NCI-H2227 (cell line): ENCODE measurements around the gene RAF1.
"Not testable (repeated sequence)": the region's sequence is repeated elsewhere in the genome, so short reads cannot be mapped to it uniquely, and the experiment has no call there.

Source experiments
- DNase-seq: peaks from one replicate; lab custom pipeline; 2025; ENCODE audit not compliant: unreplicated experiment; lab: John Stamatoyannopoulos, UW

Gene RAF1

GRCh38 chr3:12677616-12678015, 13.7 kb upstream of the RAF1 start:
- no peak for DNase-seq

GRCh38 chr3:12675115-12675810, 11.3 kb upstream of the RAF1 start:
- DNase-seq: no peak

- not testable (repeated sequence) for DNase-seq
Measured at GRCh38 chr3:12673956-12674736, 10.2 kb upstream of the RAF1 start.

- DNase-seq: no peak
Measured at GRCh38 chr3:12671120-12671450, 7.2 kb upstream of the RAF1 start.

GRCh38 chr3:12670365-12671119, 6.6 kb upstream of the RAF1 start:
- DNase-seq: no peak

GRCh38 chr3:12663401-12663935, 449 bp downstream of the RAF1 start:
- DNase-seq: no peak

- DNase-seq: peak; percentile 17
Measured at GRCh38 chr3:12662593-12663400, 1.1 kb downstream of the RAF1 start.

GRCh38 chr3:12661926-12662592, 1.9 kb downstream of the RAF1 start:
- DNase-seq: no peak

GRCh38 chr3:12661375-12661774, 2.5 kb downstream of the RAF1 start:
- not testable (repeated sequence) for DNase-seq

- no peak for DNase-seq
Measured at GRCh38 chr3:12660196-12660595, 3.7 kb downstream of the RAF1 start.

- no peak for DNase-seq
Measured at GRCh38 chr3:12659316-12660015, 4.5 kb downstream of the RAF1 start.

- DNase-seq: no peak
Measured at GRCh38 chr3:12658593-12659058, 5.3 kb downstream of the RAF1 start.

- no peak for DNase-seq
Measured at GRCh38 chr3:12656850-12657249, 7.1 kb downstream of the RAF1 start.

- no peak for DNase-seq
Measured at GRCh38 chr3:12656193-12656592, 7.7 kb downstream of the RAF1 start.

GRCh38 chr3:12655701-12656100, 8.2 kb downstream of the RAF1 start:
- DNase-seq: no peak

- no peak for DNase-seq
Measured at GRCh38 chr3:12653747-12654146, 10.2 kb downstream of the RAF1 start.

- no peak for DNase-seq
Measured at GRCh38 chr3:12648384-12648959, 15.4 kb downstream of the RAF1 start.

- DNase-seq: no peak
Measured at GRCh38 chr3:12644331-12644937, 19.5 kb downstream of the RAF1 start.

GRCh38 chr3:12643724-12644123, 20.2 kb downstream of the RAF1 start:
- DNase-seq: no peak
